Cardiac fibroblast (primary cell): ENCODE data around the gene SLC2A13.
A peak's percentile ranks its signal among the peaks of the same experiment; 100 is the strongest.

ENCODE experiments used
- DNase-seq, 2 donors: peaks; one replicate each; pipeline versions ENCODE4 v3.0.0 to v3.0.0-alpha.2; 2010; ENCODE audit warnings: low read depth in 2 of 2
- H3K4me3 ChIP-seq, 2 donors: replicated peaks in 1 of 2; 1 replicate in 1 of 2; 2 replicates in 1 of 2; pipeline ENCODE4 v1.5.1; 2011; ENCODE audit warnings: low read depth in 2 of 2, low read length in 2 of 2, mild to moderate bottlenecking in 2 of 2, moderate library complexity in 1 of 2
- CTCF ChIP-seq: IDR thresholded peaks from one replicate; pipeline ENCODE4 v1.5.1; 2011; ENCODE audit warnings: low read depth, mild to moderate bottlenecking, low read length, inconsistent platforms

SLC2A13 gene

GRCh38 chr12:39946361-39947280 is 159.3 kb downstream of the SLC2A13 start:
- H3K4me3 ChIP-seq, result no peak overlapping the region
- no peak for DNase-seq
- TF ChIP-seq CTCF, result no peak

DNA sequence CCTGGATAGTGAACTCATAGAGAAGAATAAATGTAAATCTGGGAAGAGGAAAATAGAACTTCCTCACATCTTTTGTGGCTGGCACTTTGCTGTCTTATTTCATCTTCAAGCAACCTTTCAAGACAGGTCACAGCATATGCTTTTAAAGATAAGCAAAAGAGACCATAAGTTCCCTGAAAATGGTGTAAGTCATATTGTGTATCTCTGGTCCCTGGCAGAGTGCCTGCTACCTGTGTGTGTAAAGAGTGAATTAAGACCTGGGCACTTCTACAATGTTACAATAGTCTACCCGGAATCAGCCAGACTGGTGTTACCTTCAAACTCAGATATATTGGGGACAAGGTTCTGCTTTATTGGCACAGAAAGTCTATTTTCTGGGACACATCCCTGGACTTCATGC is 168.8 kb downstream of the SLC2A13 start:
- TF ChIP-seq CTCF, result no peak
- H3K4me3 ChIP-seq, result no peak overlapping the region
- no peak for DNase-seq

DNA sequence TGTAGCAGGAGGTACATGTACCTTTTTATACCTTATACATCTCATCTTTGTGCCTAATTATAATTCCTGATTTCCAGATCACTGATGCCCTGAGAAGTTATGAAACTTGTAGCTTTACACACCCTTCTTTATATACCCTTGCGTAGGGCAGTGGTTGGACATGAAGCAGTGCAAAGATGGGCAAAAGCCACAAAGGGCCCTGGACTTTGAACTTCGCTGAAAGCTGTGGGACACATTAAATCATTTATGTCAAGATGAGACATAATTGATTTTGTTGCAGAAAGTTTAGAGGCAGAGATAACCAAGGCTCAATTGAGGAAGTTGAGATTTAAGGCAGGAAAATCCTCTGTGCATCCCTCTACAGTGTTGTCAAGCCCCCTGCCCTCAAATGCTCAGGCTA is 170.0 kb downstream of the SLC2A13 start:
- no peak for TF ChIP-seq CTCF
- DNase-seq, result no peak
- no peak overlapping the region for H3K4me3 ChIP-seq

DNA sequence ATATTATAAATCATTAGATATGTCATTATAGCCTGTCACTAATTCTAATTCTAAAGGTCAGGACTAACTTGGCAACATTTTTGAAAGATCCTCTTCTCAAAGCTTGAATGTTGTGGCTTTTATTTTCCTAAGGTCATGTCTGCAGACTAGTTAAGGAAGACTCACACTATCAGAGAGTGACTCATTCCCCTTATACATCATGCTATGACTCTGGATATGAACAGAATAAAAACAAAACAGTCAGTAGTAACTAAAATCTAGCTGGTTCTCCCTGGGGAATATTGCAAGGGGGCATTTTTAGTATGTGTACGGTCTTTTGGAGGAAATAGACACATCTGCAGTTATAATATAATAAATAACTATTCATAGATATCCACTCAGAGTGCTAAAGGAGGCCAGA is 170.6 kb downstream of the SLC2A13 start:
- H3K4me3 ChIP-seq, result no peak overlapping the region
- DNase-seq, result peak; percentile 63 to 78
- TF ChIP-seq CTCF, result no peak

- no peak overlapping the region for H3K4me3 ChIP-seq
- peak; percentile 30 to 70 for DNase-seq
- TF ChIP-seq CTCF, result no peak
Observed at GRCh38 chr12:39931857-39932256, 174.0 kb downstream of the SLC2A13 start.

DNA sequence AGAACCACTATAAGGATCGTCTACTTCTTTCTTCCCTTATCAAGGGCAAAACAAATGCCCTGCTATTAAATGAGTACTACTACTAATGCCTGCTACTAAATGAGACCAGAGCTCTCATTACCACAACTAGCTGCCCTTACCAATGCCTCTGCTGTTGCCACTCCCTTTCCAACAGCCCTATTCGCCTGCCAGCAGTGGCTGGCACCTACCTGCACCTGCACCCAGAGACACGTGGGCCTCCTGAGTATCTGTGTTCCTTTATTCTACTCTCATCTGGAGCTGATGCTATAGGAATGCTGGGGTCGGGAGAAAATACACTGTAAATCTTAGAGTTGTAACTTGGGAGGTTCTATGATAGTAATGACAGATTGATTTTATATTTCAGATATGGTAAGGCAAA is 174.7 kb downstream of the SLC2A13 start:
- TF ChIP-seq CTCF, result no peak
- DNase-seq, result no peak
- no peak overlapping the region for H3K4me3 ChIP-seq
